GM04503 (cell line): Measurements from ENCODE around the gene HSPA4L.

Experiments used
- DNase-seq: peaks from one replicate; pipeline ENCODE4 v3.0.0-alpha.2; 2012; ENCODE audit warnings: low read depth

HSPA4L gene

DNA sequence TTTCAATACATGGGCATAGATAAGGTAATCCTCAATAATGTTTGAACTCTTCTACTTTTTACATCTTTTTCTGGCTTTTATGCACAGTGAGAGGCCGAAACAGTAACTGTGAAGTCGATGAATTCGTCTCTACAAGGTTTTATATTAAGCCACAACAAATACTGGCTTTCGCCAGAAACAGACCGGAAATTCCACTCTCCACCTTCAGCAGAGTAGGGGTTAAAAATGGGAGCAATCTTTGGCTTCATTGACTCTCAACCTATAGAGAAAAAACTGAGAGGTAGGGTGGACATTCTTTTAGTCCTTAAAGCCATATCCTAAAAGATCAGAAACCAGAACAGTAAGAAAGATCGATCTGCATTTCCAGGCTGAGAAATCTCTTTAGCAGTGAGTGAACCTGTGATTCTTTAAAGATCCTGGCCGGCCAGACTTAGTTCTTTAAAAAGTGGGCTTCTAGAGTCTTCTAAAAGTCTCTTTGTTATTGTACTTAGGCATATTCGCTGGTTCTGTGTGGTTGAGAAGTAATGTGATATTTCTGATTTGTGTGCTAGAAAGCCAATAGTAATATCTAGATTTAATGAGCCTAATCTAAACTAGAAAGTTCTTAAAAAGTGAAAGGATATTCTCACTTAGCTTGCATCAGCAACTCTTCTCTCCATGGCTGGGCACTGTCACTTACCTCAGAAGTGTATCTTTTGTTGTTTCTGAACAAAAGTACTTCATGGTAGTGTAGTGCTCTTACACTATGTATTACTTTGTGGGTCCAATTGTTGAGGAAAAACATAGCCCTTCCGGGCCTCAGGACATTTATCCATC, 2.0 kb downstream of the HSPA4L start:
- no peak for DNase-seq

DNA sequence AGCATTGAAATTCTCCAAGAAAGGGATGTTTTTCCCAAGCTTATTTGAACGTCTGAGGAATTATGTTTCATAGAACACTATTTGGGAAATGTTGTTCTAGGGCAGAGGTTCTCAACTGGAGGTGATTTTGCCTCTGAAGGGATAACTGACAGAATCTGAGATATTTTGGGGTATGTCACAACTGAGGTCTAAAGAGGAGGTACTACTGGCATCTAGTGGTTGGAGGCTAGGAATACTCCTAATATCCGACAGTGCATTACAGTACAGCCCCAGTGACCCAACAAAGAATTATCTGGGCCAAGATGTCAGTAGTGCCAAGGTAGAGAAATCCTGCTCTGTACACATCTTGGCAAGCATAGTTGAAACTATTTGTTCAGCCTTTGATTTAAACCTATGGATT, 6.4 kb downstream of the HSPA4L start:
- DNase-seq = no peak

DNA sequence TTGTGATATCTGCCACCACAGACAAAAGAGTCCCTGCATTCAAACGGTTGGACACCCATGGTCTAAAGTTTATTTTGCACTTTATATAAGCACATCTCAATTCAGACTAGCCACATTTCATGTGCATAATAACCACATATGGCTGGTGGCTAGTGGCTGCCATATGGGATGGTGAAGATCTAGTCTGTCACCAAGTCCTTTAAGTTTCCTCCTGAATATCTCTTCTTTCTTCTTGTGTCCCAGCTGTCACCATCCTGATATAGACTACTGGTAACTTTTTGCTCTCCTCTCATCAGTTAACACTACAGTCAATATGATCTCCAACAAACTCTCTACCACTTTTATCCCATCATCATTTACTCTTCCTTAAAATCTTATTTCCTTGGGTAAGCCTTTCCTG, 9.3 kb downstream of the HSPA4L start:
- no peak for DNase-seq

DNA sequence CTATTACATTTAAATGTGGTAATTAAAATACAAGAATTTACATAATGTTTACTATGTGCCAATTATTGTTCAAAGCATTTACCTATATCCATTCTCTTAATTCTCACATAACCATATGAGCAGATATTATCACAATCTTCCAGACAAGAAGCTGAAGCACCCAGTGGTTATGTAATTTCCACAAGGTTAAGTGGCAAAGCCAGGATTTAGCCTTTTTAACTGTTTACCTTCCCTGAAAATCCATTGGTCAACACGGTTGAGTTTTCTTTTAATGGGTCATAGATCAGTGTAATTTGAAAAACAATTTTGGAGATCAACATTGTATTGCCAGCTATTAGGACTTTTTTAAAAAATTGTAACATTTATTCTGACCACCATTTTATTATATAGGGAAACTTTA, 11.4 kb downstream of the HSPA4L start:
- no peak for DNase-seq

DNA sequence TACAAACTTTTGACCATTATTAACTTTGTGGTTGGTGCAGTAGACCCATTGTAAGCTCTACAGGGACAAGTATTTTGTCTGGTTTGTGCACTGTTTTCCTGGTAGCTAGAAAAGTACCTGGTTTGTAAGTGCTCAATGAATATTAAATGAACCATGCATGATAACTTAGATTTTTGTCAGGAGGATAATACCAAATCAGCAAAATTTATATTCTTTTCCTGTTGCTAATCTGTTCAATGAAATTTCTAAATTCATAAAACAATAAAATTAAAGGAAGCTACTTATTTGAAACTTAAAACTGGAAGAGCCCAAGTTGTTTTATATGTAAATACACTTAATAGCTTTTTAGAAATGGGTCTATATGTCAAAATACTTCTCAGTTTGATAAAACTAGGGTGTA, 17.6 kb downstream of the HSPA4L start:
- no peak for DNase-seq

DNA sequence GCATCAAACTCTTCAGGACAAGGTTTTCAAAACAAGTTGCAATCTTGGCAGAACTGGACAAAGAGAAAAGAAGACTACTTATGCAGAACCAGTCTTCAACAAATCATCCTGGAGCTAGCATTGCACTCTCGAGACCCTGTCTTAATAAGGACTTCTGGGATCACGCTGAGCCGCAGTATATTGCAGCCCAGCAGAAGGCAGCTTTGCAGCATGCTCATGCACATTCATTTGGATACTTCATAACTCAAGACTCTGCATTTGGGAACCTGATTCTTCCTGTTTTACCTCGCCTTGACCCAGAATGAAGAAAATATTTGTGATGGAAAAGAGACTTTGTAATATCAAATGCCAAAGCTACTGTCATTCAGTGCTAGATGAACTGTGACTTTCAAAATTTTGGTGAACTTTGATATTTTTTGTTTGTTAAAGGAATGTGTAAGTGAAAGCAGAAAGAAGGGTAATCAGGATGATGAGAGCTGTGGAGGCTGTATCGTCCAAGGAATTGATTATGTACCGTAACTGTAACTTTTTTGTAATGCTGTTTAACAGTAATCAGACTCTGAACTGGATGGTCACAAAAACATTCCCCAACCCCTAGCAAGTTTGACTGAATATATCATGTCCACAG, 27.2 kb downstream of the HSPA4L start:
- no peak for DNase-seq

DNA sequence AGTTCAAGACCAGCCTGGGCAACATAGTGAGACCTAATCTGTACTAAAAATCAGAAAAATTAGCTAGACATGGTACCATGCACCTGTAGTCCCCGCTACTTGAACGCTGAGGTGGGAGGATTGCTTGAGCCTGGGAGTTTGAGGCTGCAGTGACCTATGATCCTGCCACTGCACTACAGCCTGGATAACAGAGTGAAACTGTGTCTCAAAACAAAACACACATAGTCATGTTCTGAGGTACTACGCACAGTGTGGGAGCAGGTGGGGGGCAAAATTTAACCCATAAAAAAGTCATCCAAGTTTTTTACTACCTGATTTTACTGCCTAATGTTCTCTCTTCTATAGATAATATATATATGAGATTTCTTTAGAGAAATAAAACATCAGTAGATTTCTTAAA, 28.4 kb downstream of the HSPA4L start:
- DNase-seq = no peak

DNA sequence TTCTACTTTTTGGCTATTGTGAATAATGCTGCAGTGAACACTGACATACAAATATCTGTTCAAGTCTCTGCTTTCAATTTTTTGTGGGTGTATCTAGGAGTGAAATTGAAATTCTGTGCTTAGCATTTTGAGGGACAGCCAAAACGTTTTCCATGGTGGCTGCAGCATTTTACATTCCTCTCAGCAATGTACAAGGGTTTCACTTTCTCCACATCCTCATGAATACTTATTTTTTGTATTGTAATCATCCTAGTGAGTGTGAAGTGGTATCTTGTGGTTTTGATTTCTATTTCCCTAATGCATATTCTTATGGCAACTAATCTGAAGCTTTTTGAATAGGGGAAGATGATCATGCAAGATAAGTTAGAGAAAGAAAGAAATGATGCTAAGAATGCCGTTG, 40.3 kb downstream of the HSPA4L start:
- DNase-seq = no peak

DNA sequence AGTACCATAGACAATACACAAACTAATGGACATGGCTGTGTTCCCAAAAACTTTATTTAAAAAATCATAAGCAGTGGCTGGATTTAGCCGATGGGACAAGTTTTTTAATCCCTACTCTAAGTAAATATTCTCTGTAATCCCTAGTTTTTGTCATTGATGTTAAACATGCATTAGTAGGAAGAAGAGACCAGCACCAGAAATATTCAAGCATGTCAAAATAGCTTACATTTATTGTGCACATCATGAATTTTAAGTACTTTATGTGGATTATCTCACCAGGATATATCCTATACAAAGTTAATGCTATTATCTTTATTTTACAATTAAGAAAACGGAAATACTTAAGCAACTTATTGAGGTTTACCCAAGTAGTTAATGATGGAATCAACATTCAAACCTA, 46.0 kb downstream of the HSPA4L start:
- DNase-seq = no peak

DNA sequence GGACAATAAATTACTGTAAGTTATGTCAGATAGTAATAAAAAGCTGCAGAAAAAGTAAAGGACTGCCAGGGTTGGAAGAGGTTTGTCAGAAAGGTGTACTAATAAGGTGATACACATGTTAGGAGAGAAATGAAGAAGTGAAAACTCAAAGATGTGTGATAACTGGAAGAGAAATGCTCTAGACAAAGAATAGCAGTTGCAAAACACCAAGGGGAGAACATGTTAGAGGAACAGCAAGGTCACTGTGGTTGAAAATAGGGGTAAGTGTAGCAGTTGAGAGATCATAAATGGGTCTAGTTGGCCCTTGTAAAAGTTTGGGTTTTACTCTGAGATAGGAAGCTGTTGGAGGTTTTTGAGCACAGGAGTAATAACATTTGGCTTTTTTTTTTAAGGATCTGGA, 46.9 kb downstream of the HSPA4L start:
- no peak for DNase-seq

DNA sequence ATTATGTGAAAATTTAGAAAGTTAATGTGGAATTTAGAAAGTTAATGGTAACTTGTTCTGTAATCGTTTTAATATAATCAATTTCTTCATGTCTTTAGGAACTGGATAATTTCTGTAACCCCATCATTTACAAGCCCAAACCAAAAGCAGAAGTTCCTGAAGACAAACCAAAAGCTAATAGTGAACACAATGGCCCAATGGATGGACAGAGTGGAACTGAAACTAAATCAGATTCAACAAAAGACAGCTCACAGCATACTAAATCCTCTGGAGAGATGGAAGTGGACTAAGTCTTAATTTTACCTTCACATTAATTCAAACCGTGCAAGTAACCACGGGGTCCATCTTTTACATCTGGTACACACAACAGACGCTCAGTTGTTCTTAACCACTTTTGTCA, 50.5 kb downstream of the HSPA4L start:
- DNase-seq = no peak

DNA sequence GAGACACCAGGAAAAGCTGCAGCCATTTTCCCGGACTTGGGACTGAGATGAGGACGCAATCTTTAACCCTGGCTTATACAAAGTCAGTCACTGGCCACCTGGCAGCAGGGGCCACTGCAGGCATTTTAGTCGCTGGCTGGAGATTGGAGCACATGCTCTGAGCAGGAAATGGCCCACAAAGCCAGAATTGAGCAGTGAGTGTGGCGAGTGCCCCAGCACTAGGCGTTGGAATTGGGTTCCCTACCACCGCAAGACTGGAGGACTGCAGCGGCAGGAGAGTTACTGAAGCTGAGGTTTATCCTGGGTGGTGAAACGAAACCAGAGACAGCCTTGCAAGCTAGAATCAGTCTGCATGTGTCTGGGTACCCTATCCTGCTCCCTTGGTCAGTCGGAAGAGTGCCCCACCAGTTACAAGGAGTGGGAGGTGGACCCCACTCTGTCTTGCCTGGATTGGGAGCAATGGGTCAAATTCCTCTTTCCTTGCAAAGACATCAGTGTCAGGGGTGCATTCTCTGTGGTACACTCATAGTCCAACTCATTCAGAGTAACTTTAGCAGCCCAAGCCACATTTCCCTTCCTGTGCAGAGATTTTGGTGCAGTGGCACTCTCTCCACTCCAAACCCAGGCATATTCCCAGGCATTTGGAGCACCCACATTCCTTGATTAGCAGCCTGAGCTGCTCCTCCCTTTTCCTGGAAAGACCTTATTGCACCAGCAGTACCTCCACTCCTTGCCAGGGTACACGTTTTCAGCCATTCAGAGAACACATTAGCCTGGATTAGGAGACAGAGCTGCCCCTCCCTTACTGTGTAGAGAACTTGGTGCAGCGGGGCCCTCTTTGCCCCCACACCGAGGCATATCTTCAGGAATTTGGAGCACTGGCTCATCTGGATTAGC, 61.8 kb downstream of the HSPA4L start:
- no peak for DNase-seq

DNA sequence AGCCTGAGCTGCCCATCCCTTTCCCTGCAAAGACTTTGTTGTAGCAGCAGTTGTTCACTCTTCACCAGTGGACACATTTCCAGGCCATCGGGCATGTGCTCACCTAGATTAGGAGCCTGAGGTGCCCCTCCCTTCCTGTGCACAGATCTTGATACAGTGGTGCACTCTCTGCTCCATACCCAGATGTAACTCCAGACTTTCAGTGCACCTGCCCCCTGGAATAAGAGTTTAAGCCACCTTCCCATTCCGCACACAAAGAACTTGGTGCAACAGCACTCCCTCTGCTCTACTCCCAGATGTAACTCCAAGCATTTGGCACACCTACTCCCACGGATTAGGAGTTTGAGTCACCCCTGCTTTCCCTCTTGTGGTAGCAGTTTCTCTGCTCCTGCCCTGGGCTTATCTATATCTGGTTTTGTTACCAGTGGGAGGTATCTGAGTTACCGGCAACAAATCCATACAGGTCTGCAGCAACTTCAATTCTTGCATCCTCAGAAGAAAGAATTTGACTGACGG, 62.5 kb downstream of the HSPA4L start:
- no peak for DNase-seq

DNA sequence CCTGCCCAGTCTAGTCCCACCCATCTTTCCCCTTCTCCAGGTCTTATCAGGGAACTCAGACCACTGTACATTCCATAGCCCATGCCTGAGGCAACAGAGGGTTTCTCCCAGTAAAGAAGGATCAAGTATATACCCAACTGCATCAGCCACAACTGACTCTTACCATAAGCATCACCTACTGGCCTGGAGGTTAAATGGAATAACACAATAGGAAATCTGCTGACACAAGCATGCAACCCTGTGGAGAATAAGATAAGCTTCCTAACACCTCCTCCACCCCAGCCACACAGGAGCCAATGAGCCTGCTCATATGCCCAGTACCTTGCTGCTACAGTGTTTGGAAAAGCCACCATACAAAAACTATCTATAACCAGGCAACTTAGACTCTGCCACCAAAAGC, 63.9 kb downstream of the HSPA4L start:
- no peak for DNase-seq

DNA sequence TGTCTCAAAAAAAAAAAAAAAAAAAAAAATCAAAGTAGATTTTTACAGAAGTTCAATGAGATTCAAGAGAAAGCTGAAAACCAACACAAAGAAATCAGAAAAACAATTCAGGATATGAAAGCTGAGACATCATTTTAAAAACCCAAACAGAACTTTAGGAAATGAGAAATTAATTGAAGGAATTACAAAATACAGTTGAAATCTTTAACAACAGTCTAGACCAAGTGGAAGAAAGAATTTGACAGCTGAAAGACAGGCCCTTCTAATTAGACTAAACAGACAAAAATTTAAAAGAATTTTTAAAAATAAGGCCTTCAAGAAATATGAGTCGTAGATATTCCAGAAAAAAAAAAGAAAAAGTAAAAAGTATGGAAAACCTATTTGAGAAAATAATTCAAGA, 64.6 kb downstream of the HSPA4L start:
- DNase-seq = no peak

DNA sequence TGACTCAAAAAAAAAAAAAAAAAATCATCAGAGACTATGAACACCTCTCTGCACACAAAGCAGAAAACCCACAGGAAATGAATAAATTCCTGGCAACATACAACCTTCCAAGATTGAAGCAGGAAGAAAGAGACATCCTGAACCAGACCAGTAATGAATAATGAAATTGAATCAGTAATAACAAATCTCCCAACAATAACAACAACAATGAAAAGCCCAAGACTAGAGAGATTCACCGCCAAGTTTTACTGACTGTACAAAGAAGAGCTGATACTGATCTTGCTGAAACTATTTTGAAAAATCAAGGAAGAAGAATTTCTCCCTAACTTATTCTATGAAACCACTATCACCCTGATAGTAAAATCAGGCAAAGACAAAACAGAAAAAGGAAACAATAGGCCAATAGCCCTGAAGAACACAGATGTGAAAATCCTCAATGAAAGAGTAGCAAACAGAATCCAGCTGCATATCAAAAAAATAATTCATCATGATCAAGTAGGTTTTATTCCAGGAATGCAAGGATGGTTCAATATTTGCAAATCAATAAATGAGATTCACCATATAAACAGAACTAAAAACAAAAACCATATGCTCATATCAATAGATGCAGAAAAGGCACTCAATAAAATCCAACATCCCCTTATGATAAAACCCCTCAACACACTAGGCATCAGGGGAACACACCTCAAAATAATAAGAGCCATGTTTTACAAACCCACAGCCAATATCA, 67.5 kb downstream of the HSPA4L start:
- DNase-seq = no peak

DNA sequence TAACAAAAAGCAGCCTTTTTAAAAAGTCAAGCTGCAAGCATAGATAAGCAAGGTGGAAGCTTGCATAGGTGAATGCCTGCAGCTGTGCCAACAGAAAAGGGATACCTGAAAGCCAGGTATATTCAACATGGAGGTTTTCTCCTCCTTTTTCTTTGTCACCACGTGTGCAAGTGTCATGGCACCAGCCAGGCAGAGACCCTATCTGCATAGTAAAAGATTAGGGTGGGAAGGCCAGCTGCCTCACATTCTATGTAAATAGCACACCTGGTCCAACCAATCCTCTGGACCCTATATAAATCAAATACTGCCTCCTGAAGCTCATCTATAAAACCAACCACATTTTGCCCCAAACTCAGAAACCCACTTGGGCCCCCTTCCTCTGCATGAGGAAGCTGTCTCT, 70.5 kb downstream of the HSPA4L start:
- DNase-seq = no peak

DNA sequence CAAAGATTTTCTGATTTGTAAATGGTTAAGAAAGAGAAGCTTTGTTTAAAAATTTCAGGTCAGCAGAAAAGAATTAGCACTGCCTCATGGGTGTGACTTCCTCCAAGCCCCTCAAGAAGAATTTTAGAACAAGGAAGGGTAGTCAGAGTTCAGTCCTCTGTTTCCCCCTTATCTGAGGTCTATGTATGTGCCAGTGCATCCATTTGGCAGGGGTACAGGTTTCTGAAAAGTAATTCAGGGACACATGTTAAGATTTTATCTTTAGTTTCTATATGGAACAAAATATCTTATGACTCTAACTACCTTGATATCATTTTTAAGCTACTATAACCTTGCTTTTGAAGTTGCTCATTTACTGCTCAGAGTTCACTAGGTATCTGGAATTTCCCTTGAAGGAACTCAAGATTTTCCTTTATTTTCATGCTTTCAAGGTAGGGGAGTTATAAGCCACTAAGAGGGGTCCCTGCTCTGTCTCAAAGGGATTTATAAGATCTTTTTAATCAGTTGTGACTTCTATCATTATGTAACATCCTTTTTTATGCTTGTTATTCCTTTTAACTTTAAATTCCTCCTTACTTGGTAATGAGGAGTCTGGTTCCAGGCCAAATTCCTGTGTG, 74.2 kb downstream of the HSPA4L start:
- peak; percentile 69 for DNase-seq

DNA sequence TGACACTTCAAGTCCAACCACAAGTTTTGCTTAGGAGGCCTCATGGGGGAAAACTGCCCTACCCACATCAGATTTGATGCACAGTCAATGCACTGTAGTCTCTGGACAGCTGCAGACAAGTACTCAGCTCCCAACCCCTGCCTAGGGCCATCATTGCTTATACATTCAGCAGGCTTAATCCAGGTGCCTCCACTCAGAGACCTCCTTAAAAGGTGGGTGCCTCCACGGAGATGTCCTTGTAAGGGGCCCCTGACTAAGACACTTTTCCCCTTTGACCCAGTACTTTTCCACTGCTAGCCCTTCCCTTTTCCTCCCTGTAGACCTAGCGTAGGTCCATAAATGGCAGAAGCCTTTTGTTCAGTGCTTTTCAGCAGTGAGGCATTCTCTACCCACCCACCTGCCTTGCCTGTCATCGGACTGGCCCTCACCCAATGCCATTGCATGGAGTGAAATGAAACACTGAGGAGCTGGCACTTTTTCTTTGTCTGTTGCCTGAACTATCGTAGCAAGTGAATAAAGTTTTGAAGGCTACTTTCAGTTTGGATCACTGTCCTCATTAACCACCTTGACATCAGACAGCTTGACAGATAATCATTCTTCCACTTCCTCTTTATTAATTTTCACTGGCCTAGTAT, 74.8 kb downstream of the HSPA4L start:
- no peak for DNase-seq

DNA sequence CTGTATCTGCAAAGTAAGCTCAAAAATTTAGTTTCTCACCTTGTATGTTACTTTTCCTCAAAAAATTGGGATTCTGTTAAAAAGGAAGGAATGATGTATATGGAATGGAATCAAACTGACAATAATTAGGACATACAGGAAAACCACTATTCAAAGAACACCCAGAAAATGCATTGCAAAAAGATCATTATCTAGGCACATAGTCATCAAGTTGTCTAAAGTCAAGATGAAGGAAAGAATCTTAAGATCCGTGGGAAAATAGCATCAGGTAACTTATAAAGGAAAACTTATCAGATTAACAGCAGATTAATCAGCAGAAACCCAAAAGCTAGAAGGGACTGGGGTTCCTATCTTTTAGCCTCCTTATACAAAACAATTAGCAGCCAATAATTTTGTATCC, 75.5 kb downstream of the HSPA4L start:
- DNase-seq = no peak

DNA sequence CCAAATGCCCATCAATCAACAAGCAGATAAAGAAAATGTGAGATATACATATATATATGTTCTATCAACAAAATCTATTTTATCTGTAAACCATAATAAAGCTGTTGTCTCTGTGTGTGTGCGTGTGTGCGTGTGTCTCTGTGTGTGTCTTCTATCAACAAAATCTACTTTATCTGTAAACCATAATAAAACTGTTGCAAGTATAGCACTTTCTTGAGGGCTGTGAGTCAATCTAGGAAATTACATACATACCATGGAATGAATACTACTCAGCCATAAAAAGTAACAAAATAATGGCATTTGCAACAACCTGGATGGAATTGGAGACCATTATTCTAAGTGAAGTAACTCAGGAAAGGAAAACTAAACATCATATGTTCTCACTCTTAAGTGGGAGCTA, 86.1 kb downstream of the HSPA4L start:
- DNase-seq = no peak
